Fibroblast of skin of right quadriceps (primary cell): Measurements from ENCODE around the gene IL4I1.

Experiments used
- DNase-seq: peaks from one replicate; pipeline ENCODE4 v3.0.0-alpha.2; 2013

The IL4I1 gene

GRCh38 chr19:49894011-49894664, 2.5 kb downstream of the IL4I1 start:
- no peak for DNase-seq

- no peak for DNase-seq
Observed at GRCh38 chr19:49892716-49893115, 4.0 kb downstream of the IL4I1 start.

- no peak for DNase-seq
Observed at GRCh38 chr19:49891393-49891792, 5.3 kb downstream of the IL4I1 start.

- no peak for DNase-seq
Observed at GRCh38 chr19:49890349-49891311, 6.1 kb downstream of the IL4I1 start.

- peak; percentile 68 for DNase-seq
Observed at GRCh38 chr19:49889687-49890348, 6.9 kb downstream of the IL4I1 start.

GRCh38 chr19:49889038-49889686, 7.5 kb downstream of the IL4I1 start:
- DNase-seq, result no peak

GRCh38 chr19:49888510-49888824, 8.2 kb downstream of the IL4I1 start:
- DNase-seq, result no peak

GRCh38 chr19:49887665-49888509, 8.8 kb downstream of the IL4I1 start:
- no peak for DNase-seq

GRCh38 chr19:49887037-49887664, 9.5 kb downstream of the IL4I1 start:
- no peak for DNase-seq

GRCh38 chr19:49884760-49885159, 11.9 kb downstream of the IL4I1 start:
- no peak for DNase-seq

- no peak for DNase-seq
Observed at GRCh38 chr19:49884109-49884508, 12.6 kb downstream of the IL4I1 start.

- DNase-seq, result no peak
Observed at GRCh38 chr19:49883094-49883493, 13.6 kb downstream of the IL4I1 start.

GRCh38 chr19:49882643-49883042, 14.0 kb downstream of the IL4I1 start:
- DNase-seq, result no peak

- peak; percentile 31 for DNase-seq
Observed at GRCh38 chr19:49881672-49882394, 14.9 kb downstream of the IL4I1 start.

- DNase-seq, result no peak
Observed at GRCh38 chr19:49881186-49881585, 15.5 kb downstream of the IL4I1 start.

- no peak for DNase-seq
Observed at GRCh38 chr19:49880162-49880869, 16.4 kb downstream of the IL4I1 start.

GRCh38 chr19:49879243-49879963, 17.3 kb downstream of the IL4I1 start:
- no peak for DNase-seq

GRCh38 chr19:49878744-49879070, 18.0 kb downstream of the IL4I1 start:
- DNase-seq, result no peak

- DNase-seq, result peak; percentile 98
Observed at GRCh38 chr19:49877879-49878743, 18.6 kb downstream of the IL4I1 start.
